K562 (cell line): Measurements from ENCODE around the gene GNG14. TPM values are rescaled to one million over a fixed set of nuclear protein-coding genes. Genes with fewer than 3 reads are reported as not detected.

ENCODE experiments used
- BRD4 ChIP-seq: fragments of 200-600 bp; sonication (generic); IDR thresholded peaks from 2 replicates; pipeline ENCODE4 v1.6.1; 2017; ENCODE audit warnings: inconsistent platforms
- E2F6 ChIP-seq, 2 experiments: IDR thresholded peaks; 2 replicates each; pipeline ENCODE4 v1.6.1; 2011; ENCODE audit warnings: borderline replicate concordance in 1 of 2, control low read depth in 1 of 2, low read depth in 1 of 2, low read length in 1 of 2, mild to moderate bottlenecking in 1 of 2, mixed read lengths in 1 of 2, moderate library complexity in 1 of 2; ENCODE audit not compliant: insufficient read depth in 1 of 2, insufficient read length in 1 of 2, poor library complexity in 1 of 2, severe bottlenecking in 1 of 2; ENCODE audit errors: extremely low read depth in 1 of 2
- ELF2 ChIP-seq: fragments of 250-450 bp; sonication (Bioruptor Pico); IDR thresholded peaks from 2 replicates; pipeline ENCODE4 v1.5.0; 2021; ENCODE audit warnings: mild to moderate bottlenecking
- GTF2E2 ChIP-seq: fragments of 200-800 bp; sonication (Bioruptor generic); IDR thresholded peaks from 2 replicates; pipeline ENCODE4 v1.6.1; 2016; ENCODE audit warnings: missing genetic modification characterization, missing compliant biosample characterization
- MLX ChIP-seq, 2 experiments: fragments of 450-650 bp in 1 of 2; sonication (generic) in 1 of 2; formaldehyde crosslinking; conservative IDR thresholded peaks; 2 replicates each; pipeline versions ENCODE4 v1.4.0 to v1.8.1; 2020 to 2022; ENCODE audit warnings: mild to moderate bottlenecking in 1 of 2, missing genetic modification reagents in 1 of 2
- NEUROD1 ChIP-seq: fragments of 150-350 bp; IDR thresholded peaks from 2 replicates; pipeline ENCODE4 v1.6.1; 2014; ENCODE audit warnings: borderline replicate concordance, low read length, low read depth; ENCODE audit not compliant: partially characterized antibody
- POLR3G ChIP-seq: IDR thresholded peaks from 2 replicates; pipeline ENCODE4 v1.6.1; 2011; ENCODE audit not compliant: insufficient read length, insufficient replicate concordance; ENCODE audit errors: extremely low read depth
- PRDM10 ChIP-seq: fragments of 450-650 bp; IDR thresholded peaks from 2 replicates; pipeline ENCODE4 v1.6.1; 2018; ENCODE audit not compliant: partially characterized antibody
- PTTG1 ChIP-seq: fragments of 450-650 bp; IDR thresholded peaks from 2 replicates; pipeline ENCODE4 v1.6.1; 2016; ENCODE audit warnings: low read depth, mild to moderate bottlenecking, missing genetic modification characterization, missing compliant biosample characterization
- RBFOX2 ChIP-seq: fragments of 200-400 bp; formaldehyde crosslinking; IDR thresholded peaks from 2 replicates; pipeline ENCODE4 v1.6.1; 2017; ENCODE audit warnings: low read depth, mild to moderate bottlenecking, low read length, moderate library complexity
- SIX5 ChIP-seq, 2 experiments: IDR thresholded peaks; 2 replicates each; pipeline ENCODE4 v1.6.1; 2011; ENCODE audit warnings: low read length in 2 of 2, borderline replicate concordance in 1 of 2, low read depth in 1 of 2, mild to moderate bottlenecking in 1 of 2, moderate library complexity in 1 of 2; ENCODE audit not compliant: insufficient read depth in 1 of 2
- SMARCC2 ChIP-seq: fragments of 450-650 bp; IDR thresholded peaks from 2 replicates; pipeline ENCODE4 v1.6.1; 2017; ENCODE audit warnings: antibody characterized with exemption, moderate library complexity, mild to moderate bottlenecking, low read depth
- SP1 ChIP-seq: sonication (generic); formaldehyde crosslinking; IDR thresholded peaks from 2 replicates; pipeline ENCODE4 v1.8.1; 2022; ENCODE audit warnings: mild to moderate bottlenecking, missing genetic modification reagents
- TFAP4 ChIP-seq: sonication (generic); formaldehyde crosslinking; IDR thresholded peaks from 2 replicates; pipeline ENCODE4 v1.8.0; 2022; ENCODE audit warnings: missing genetic modification reagents, mild to moderate bottlenecking, moderate library complexity, borderline replicate concordance
- TGIF2 ChIP-seq: sonication (generic); formaldehyde crosslinking; IDR thresholded peaks from 2 replicates; pipeline ENCODE4 v1.8.1; 2022; ENCODE audit warnings: mild to moderate bottlenecking, missing genetic modification reagents, moderate library complexity
- ZNF146 ChIP-seq: IDR thresholded peaks from one replicate; pipeline ENCODE4 v1.6.1; 2018; ENCODE audit warnings: missing compliant biosample characterization; ENCODE audit not compliant: unreplicated experiment
- ZNF696 ChIP-seq: fragments of 250-450 bp; sonication (Bioruptor Pico); conservative IDR thresholded peaks from 2 replicates; pipeline ENCODE4 v1.4.0; 2020; ENCODE audit warnings: mild to moderate bottlenecking, moderate library complexity
- polyA plus RNA-seq, 8 experiments: library from polyadenylated mRNA; depleted of rRNA in 4 of 8; stranded (reverse) in 5 of 8; unstranded in 3 of 8; fragments of >200 nt; fragmentation: Nextera tagmentation in 2 of 8; fragmentation: Illumina TruSeq in 1 of 8; extraction: Ambion mirVana in 2 of 8; extraction: Trizol in 1 of 8; gene quantifications; 2 replicates each; pipeline versions ENCODE4 v1.2.1 to v1.2.3, GENCODE V29; 2011 to 2014; ENCODE audit warnings: inconsistent platforms in 1 of 8, missing spikeins in 1 of 8
- total RNA-seq, 7 experiments: library from RNA; depleted of rRNA in 6 of 7; stranded (reverse); fragments of >200 nt in 6 of 7; fragmentation: Illumina TruSeq in 2 of 7; extraction: Trizol in 2 of 7; gene quantifications; 2 replicates each; pipeline versions ENCODE4 v1.2.1 to v1.2.3, GENCODE V29; 2011 to 2021; ENCODE audit warnings: low replicate concordance in 1 of 7

Gene GNG14
- total and polyA plus RNA-seq, 9 of the 15 experiments (the other 6 are each of a cell fraction or from before 2014, with no cell fraction given): not detected

- TF ChIP-seq ZNF696 (CRISPR knock-in tag): no peak
- TF ChIP-seq NEUROD1: no peak
- no peak for TF ChIP-seq MLX (CRISPR knock-in tag; conservative IDR thresholded peaks at IDR 0.05)
- no peak for TF ChIP-seq TGIF2
- peak; percentile 77 for TF ChIP-seq SP1 (CRISPR knock-in tag)
- peak; percentile 60; the same call in 1 of the 2 replicates for TF ChIP-seq GTF2E2 (tag)
- peak; percentile 96 for TF ChIP-seq RBFOX2
- peak; percentile 69 for TF ChIP-seq ELF2 (CRISPR knock-in tag)
- peak; percentile 30 to 32; a peak in 2 of 4 replicates for TF ChIP-seq SIX5 (IDR thresholded peaks at IDR 0.05; ENCODE audit: borderline replicate concordance in 1 of 2, insufficient read depth in 1 of 2, low read depth in 1 of 2, low read length in 2 of 2)
- no peak for TF ChIP-seq POLR3G
- TF ChIP-seq PRDM10: peak; percentile 44
- TF ChIP-seq SMARCC2: no peak
- peak; percentile 84; the same call in 1 of the 2 replicates for TF ChIP-seq BRD4
- peak; percentile 77 to 86 for TF ChIP-seq E2F6 (IDR thresholded peaks at IDR 0.05; ENCODE audit: borderline replicate concordance in 1 of 2, extremely low read depth in 1 of 2, insufficient read depth in 1 of 2, insufficient read length in 1 of 2, low read depth in 1 of 2, low read length in 1 of 2, poor library complexity in 1 of 2, severe bottlenecking in 1 of 2)
- TF ChIP-seq ZNF146: no peak
- TF ChIP-seq PTTG1 (tag): no peak
- peak; percentile 79 for TF ChIP-seq TFAP4 (CRISPR knock-in tag)
Observed at GRCh38 chr19:12681074-12681987, 6.5 kb upstream of the GNG14 start, which contains the start of gene DHPS (continued).
